D341Med (cell line): ENCODE measurements around the gene TSC22D1.
"Not testable (repeated sequence)": the region's sequence is repeated elsewhere in the genome, so short reads cannot be mapped to it uniquely, and the experiment has no call there.

Experiments used
- DNase-seq: peaks from one replicate; pipeline ENCODE4 v3.0.0; 2012; ENCODE audit warnings: low spot score

Gene TSC22D1

DNA sequence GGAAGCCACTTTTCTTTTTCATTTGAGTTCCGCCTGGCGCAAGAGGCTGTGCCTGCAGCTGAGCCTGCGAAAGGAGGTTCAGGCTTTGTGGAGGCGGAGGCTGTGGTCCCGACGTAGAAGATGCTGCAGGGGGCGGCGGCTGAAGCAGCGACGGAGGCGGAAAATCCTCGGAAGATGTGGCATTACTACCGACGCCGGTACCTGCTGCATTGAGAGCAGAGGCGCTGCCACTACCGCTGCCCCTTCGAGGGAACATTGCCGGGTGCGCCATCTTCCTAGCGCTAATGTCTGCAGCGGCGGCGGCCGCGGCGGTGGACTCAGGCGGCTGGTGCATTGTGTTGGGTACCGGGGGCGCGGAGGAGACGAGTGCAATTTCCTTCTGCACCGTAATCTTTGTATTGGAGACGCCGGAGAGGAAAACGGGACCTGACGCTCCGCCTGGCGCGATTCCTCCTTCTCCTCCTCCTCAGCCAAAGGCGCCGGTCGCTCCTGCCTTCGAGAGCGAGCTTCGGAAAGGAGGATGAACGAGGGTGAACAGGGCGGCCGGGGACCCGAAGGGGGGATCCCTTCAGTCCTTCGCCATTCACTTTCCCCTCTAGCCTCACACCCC lies at the start of gene TSC22D1:
TSC22D1 (minus strand) TSS at position 590 of the 610 bp plus-strand sequence; CDS start at position 334, 256 bp downstream.
- peak; percentile 57 for DNase-seq

DNA sequence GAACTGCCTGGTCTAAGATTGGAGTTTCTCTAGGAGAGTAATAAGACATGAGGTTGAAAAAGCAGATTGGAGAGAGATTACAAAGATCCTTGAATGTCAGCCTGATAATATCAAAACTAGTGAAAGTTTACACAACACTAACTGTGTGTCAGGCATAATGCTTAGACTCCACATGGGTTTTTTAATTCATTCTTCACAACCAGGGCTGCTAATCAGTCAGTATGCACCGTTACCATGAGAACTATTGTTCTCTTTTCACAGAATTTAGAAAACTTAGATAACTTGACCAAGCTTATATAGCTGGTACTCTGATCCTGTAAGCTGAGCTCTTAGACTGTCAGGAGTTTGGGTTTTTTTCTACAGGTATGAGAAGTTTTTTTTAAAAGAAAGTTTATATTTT lies 46.6 kb upstream of the TSC22D1 start:
- no peak for DNase-seq

- no peak for DNase-seq
Measured at GRCh38 chr13:44622261-44622660, 46.1 kb upstream of the TSC22D1 start.

DNA sequence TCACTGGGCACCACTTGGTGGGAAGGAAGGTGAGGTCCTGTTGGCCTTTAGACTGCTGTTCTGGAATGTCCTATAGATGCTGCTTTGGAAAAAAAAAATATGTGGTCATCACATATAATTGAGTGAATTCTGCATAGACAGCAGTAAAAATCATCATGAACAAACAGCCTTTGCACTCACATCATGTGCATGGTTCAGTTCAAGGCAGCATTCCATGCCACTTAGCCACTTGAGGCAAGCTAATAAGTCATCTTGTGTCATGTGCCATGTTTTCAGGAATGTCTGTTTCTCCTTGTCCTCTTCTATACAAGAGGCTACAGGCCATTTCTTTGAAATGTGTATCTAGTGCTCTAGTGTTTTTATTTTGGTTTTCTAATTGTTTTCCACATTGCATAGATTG lies 43.9 kb upstream of the TSC22D1 start:
- DNase-seq = no peak

GRCh38 chr13:44619651-44620050 lies 43.5 kb upstream of the TSC22D1 start:
- DNase-seq = no peak

- no peak for DNase-seq
Measured at GRCh38 chr13:44618326-44618725, 42.2 kb upstream of the TSC22D1 start.

GRCh38 chr13:44617648-44618047 lies 41.5 kb upstream of the TSC22D1 start:
- DNase-seq = no peak

DNA sequence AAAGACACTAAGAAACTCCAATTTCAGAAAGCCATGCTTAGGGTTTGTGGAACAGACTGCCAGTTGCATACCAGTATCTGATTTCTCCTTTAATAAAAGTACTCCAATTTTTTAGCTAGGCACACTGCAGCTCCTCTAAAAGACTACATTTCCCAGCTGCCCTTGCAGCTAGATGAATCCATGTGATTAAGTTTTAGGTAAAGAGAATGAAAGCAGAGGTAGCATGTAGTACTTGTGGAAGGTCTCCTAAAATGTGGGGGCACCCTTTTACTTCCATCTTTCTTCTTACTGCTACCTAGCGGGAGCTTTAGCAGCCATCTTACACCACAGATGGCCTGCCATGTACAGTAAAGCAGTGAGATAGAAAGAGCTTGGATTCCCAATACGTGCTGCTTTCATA lies 33.0 kb upstream of the TSC22D1 start:
- DNase-seq = no peak

DNA sequence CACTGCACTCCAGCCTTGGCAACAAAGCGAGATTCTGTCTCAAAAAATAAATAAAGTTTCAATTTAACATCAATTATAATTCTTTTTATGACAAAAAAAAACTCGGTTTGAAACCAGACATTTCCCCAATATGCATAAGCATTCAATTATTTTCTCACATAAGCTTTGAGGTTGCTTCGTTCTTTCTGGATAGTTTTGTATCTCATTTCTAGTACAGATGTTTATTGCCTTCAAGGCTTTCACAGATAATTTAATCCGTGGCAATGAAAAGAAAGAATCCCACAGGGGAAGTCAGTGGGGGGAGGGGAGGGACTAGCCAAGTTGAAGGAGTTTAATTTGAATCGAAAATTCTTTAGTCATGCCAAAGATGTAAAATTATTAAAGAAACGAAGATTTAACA lies 29.6 kb upstream of the TSC22D1 start:
- no peak for DNase-seq

DNA sequence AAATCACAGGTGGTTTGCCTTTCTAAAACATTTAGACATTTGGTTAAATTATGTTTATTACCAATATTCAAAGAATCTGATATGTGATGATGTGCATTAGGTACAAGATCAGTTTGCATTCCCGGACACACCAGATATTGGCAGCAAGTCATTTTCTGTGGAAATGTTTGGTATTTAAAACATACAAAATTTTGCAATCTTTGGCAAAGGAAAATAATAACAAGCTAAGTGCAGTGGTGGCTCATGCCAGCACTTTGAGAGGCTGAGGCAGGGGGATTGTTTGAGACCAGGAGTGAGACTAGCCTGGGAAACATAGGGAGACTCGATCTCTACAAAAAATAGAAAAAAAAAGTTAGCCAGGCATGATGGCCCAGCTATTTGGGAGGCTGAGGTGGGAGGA lies 29.1 kb upstream of the TSC22D1 start:
- DNase-seq = no peak

GRCh38 chr13:44601586-44601985 lies 25.5 kb upstream of the TSC22D1 start:
- no peak for DNase-seq

DNA sequence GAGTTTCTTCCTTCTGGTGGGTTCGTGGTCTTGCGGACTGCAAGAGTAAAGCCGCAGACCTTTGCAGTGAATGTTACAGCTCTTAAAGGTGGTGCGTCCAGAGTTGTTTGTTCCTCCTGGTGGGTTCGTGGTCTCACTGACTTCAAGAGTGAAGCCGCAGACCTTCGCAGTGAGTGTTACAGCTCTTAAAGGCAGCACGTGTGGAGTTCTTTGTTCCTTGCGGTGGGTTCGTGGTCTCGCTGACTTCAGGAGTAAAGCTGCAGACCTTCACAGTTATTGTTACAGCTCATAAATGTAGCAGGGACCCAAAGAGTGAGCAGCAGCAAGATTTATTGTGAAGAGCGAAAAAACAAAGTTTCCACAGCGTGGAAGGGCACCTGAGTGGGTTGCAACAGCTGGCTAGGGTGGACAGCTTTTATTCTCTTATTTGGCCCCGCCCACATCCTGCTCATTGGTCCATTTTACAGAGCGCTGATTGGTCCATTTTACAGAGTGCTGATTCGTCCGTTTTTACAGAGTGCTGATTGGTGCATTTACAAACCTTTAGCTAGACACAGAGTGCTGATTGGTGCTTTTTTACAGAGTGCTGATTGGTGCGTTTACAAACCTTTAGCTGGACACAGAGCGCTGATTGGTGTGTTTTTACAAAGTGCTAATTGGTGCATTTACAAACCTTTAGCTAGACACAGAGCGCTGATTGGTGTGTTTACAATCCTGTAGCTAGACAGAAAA lies 17.9 kb upstream of the TSC22D1 start:
- DNase-seq = not testable (repeated sequence)

- DNase-seq = no peak
Measured at GRCh38 chr13:44592216-44592847, 16.2 kb upstream of the TSC22D1 start.

DNA sequence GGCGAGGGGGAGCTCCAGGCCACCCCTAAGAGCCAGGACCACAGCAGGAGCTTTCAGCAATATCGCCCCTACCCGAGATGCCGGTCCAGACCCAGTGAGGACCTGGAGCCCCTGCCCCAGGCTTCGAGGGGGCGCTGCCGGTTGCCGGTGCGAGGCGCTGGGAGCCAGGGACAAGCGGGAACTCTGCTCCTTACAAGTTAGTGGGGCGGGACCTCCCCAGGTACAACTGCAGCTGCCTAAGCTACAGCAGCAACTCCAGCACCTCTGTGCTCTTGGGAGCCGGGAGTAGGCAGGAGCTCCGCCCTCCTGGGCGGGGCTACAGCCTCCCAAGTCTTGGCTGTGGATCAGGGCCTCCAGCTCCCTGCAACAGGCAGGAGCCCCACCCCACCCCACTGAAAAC lies 15.2 kb upstream of the TSC22D1 start:
- DNase-seq = no peak

GRCh38 chr13:44583137-44583536 lies 7.0 kb upstream of the TSC22D1 start:
- no peak for DNase-seq

DNA sequence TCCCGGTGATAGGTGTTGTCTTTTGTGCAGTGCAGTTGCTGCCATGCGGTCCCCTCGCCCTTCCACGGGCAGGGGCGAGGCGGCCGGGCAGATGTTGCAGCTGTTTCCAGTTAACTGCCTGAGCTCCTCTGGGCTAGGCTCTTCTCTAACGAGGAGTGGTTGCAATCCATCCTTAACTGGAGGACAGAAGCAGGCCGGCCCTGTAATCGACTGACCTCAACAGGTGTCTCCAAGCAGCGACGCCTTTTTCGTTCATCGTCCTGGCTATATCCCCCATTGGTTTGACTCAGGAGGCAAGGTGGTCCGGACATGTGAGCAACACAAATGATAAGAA lies 1.9 kb upstream of the TSC22D1 start:
- DNase-seq = no peak

GRCh38 chr13:44577236-44578066 lies 1.3 kb upstream of the TSC22D1 start:
- DNase-seq = peak; percentile 96

- DNase-seq = peak; percentile 61
Measured at GRCh38 chr13:44576351-44577235, 463 bp upstream of the TSC22D1 start.

DNA sequence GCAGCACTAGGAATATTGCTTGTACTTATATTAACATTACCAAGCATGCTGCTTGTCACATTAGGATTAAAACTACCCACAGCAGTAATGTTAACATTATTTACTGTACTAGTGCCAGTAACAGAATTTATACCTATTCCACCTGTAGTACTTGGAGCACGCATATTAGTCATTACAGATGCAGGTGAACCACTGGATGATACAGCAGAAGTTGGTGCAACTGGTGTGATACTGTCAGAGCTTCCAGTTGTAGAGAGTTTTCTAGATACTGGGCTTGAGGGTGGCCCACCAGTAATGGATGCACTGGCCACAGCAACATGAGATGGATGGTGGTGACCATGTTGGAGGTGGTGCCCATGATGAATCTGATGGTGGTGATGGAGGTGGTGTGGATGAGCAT lies 1.1 kb downstream of the TSC22D1 start:
- no peak for DNase-seq

DNA sequence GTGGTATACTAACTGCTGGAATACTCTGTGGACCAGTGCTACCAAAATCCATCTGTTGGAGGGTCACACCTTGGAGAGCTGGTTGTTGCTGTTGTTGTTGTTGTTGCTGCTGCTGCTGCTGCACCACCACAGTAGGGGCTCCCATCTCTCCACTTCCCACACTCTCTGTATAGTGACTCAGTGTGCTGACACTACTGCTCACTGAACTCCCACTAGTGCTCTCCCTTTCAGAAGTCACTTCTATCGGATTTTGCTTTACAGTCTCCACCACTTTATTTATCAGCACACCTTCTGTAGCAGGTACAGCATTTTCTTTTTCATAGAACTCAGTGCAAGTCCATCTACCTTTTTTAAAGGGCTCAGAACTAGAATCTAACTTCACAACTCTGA lies 1.7 kb downstream of the TSC22D1 start:
- DNase-seq = no peak

DNA sequence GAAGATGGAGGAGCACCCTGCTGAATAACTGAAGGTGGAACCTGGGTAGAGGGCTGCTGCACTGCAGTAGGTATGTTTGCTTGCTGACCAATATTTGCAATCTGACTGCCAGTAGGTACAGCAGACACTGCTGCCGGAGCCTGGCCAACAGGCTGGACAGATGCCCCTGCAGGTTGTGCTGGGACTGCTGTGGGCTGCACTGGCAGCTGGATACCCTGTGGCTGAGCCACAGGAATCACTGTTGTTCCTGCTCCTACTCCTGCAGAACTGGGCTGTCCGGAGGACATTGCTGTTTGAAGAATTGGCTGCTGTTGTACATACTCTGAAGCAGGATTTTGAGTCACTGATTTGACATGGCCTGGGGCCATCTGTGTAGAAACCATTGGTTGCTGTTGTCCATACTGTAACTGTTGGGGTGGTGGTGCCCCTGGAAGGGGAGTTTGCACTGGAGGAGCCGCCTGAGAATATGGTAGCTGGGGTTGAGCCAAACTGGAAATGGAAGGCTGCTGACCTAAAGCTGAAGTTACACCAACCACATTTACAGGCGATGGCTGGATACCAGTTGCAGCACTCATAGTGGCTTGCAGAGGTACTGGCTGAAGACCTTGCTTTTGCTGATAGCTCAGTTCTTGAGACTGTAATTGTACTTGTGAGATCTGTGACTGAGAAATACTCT lies 2.2 kb downstream of the TSC22D1 start:
- DNase-seq = peak; percentile 34
